Psoas muscle (tissue), 8 donors: ENCODE measurements around the gene LTN1. TPM values are rescaled to one million over a fixed set of nuclear protein-coding genes. Genes with fewer than 3 reads are reported as not detected.
"Not testable (repeated sequence)": the region's sequence is repeated elsewhere in the genome, so short reads cannot be mapped to it uniquely, and the experiment has no call there.

ENCODE experiments used
- ATAC-seq, 4 donors: fragments of 200-7000 bp; cut with Tn5 transposase; one replicate each; pipeline ENCODE4 v1.9.1; 2020; ENCODE audit warnings: moderate library complexity in 3 of 4, mild to moderate bottlenecking in 2 of 4
- DNase-seq, 2 donors: peaks; one replicate each; pipeline ENCODE4 v3.0.0-alpha.2; 2020
- H3K27ac ChIP-seq: fragments of 200-600 bp; one replicate; pipeline ENCODE4 v1.8.0; 2022
- H3K27me3 ChIP-seq, 3 donors: fragments of 200-600 bp in 1 of 3; one replicate each; pipeline versions ENCODE4 v1.6.1 to v1.8.0; 2013 to 2022; ENCODE audit warnings: low read length in 2 of 3, mild to moderate bottlenecking in 2 of 3, moderate library complexity in 1 of 3; ENCODE audit not compliant: insufficient read depth in 3 of 3
- H3K36me3 ChIP-seq, 2 donors: fragments of 200-600 bp in 1 of 2; one replicate each; pipeline versions ENCODE4 v1.6.1 to v1.8.0; 2013 to 2022; ENCODE audit warnings: low read depth in 1 of 2, mild to moderate bottlenecking in 1 of 2, moderate library complexity in 1 of 2; ENCODE audit not compliant: insufficient read depth in 1 of 2
- H3K4me1 ChIP-seq: fragments of 200-600 bp; one replicate; pipeline ENCODE4 v1.8.0; 2022
- H3K4me3 ChIP-seq: fragments of 200-600 bp; one replicate; pipeline ENCODE4 v1.8.0; 2022; ENCODE audit warnings: mild to moderate bottlenecking
- H3K9me3 ChIP-seq: fragments of 200-600 bp; one replicate; pipeline ENCODE4 v1.8.0; 2022
- CTCF ChIP-seq: fragments of 200-600 bp; IDR thresholded peaks from one replicate; pipeline ENCODE4 v1.8.0; 2022; ENCODE audit warnings: antibody characterized with exemption
- WGBS, 3 donors: extraction: QIAGEN DNeasy Blood & Tissue Kit; methylation state at CpG; one replicate each; pipeline versions ENCODE4 v1.1.6 to v1.1.7; 2013; 5-methylcytosine and 5-hydroxymethylcytosine counted together
- intact Hi-C, 2 donors: fragments of 100-400 bp; cut with DNase I; formaldehyde crosslinking; loops; one replicate each; pipeline versions ENCODE4 v1.11.0 to v1.14.2; 2022
- polyA plus RNA-seq, 3 donors: library from polyadenylated mRNA; stranded (reverse); fragments of 200-250 nt; gene quantifications; one replicate each; pipeline ENCODE4 v1.2.3, GENCODE V29; 2013
- total RNA-seq, 4 donors: library from RNA; stranded (reverse); fragmentation: NEBNext Ultra II Directional in 2 of 4; extraction: Animal tissue kit (Norgen Biotek cat#: 25700) in 2 of 4; gene quantifications; one replicate each; pipeline versions ENCODE4 v1.2.1 to v1.2.4, GENCODE V29; 2021 to 2023
- donor health status: healthy with polysubstance abuse.
- donor health status: DM: no; HTN: no; CAD: no; lungs with moderate emphysema.
- donor health status: Bipolar disorder and iron deficiency.
- donor health status: healthy.
- donor health status: DM: yes; HTN: yes; CAD: no.
- donor health status: DM: no; HTN: no; CAD: no.
- donor health status: DM: no; HTN: no; CAD: no.
- donor health status: DM: yes; HTN: yes; CAD: no.

Gene LTN1
- total and polyA plus RNA-seq, 7 donors: 5.7 to 22.2 (median 17.8) TPM

GRCh38 chr21:28938726-28939125 is 54.0 kb downstream of the LTN1 start:
- no peaks in the 10 kb centered on the region for H3K9me3 ChIP-seq
- H3K27ac ChIP-seq: no peak overlapping the region
- peaks cover 15 to 99% of the 10 kb centered on the region in 2 donors for H3K36me3 ChIP-seq
- WGBS, 3 donors: 74 to 87% (median 86%) methylated on average over 2 of the region's 2 CpGs
- TF ChIP-seq CTCF: no peak
- no peak for ATAC-seq
- intact Hi-C loops: no loop called here
- no peaks in the 10 kb centered on the region for H3K4me1 ChIP-seq
- H3K4me3 ChIP-seq: no peak overlapping the region
- H3K27me3 ChIP-seq: no peaks in the 10 kb centered on the region
- no peak for DNase-seq

DNA sequence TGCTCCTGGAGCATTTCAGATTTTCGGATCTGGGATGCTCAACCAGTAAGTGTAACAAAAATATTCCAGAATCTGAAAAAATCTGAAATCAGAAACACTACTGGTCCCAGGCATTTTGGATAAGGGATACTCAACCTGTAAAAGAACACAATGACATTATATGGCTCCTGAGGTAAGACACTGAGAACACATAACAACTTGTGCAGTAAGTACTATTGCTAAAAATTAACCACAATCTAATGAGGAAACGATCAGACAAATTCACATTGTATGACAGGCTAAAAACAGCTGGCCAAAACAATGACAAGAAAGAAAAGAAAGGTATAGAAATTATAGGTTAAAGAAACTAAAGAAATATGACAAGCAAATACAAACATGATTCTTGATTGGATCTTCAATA is 54.9 kb downstream of the LTN1 start:
- ATAC-seq: no peak
- H3K36me3 ChIP-seq: peaks cover 15 to 96% of the 10 kb centered on the region in 2 donors
- intact Hi-C loops: no loop called here

GRCh38 chr21:28936721-28937120 is 56.0 kb downstream of the LTN1 start:
- Histone ChIP-seq H3K27ac (no peak overlapping the region), H3K4me1 (no peaks in the 10 kb centered on the region), H3K4me3 (no peak overlapping the region), H3K27me3 (no peaks in the 10 kb centered on the region), H3K9me3 (no peaks in the 10 kb centered on the region), H3K36me3 (peaks cover 15 to 95% of the 10 kb centered on the region in 2 donors)
- no peak for DNase-seq
- 86 to 91% (median 90%) methylated on average over 2 of the region's 2 CpGs for WGBS, 3 donors
- intact Hi-C loops: no loop called here
- no peak for TF ChIP-seq CTCF
- ATAC-seq: no peak

More for the DNA sequence above, 54.9 kb downstream of the LTN1 start:
- H3K4me1 ChIP-seq: no peaks in the 10 kb centered on the region
- no peak overlapping the region for H3K27ac ChIP-seq
- TF ChIP-seq CTCF: no peak
- H3K9me3 ChIP-seq: no peaks in the 10 kb centered on the region
- 81 to 91% (median 89%) methylated on average over 2 of the region's 2 CpGs for WGBS, 3 donors
- H3K27me3 ChIP-seq: no peaks in the 10 kb centered on the region
- no peak overlapping the region for H3K4me3 ChIP-seq
- no peak for DNase-seq

- Histone ChIP-seq H3K27me3 (no peaks in the 10 kb centered on the region), H3K9me3 (no peaks in the 10 kb centered on the region), H3K36me3 (peaks cover 15 to 95% of the 10 kb centered on the region in 2 donors), H3K27ac (no peak overlapping the region), H3K4me1 (no peaks in the 10 kb centered on the region), H3K4me3 (no peak overlapping the region)
- DNase-seq (no peak), ATAC-seq (no peak)
- WGBS, 3 donors: 85 to 97% (median 93%) methylated on average over 1 of the region's 1 CpG
- intact Hi-C loops: no loop called here
- TF ChIP-seq CTCF: no peak
Observed at GRCh38 chr21:28936036-28936435, 56.6 kb downstream of the LTN1 start.

DNA sequence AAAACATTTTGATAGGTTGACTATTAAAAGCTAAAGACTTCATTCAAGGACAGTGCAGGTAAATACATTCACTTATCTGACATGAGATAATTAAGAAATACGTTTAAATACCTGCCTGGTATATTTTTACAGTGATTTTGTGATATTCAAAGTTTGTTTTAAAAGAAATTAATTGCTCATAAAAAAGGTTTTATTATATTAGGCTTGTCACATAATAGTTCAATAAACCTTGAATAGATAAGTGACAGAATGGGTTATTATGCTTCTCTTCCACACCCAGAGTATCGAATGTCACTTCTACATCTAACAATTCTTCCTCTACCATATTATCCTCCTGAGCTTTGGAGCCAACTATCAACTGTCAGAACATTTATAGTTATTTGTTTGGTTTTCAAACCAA is 60.0 kb downstream of the LTN1 start:
- Histone ChIP-seq H3K4me1 (no peaks in the 10 kb centered on the region), H3K27me3 (no peaks in the 10 kb centered on the region), H3K4me3 (no peak overlapping the region), H3K9me3 (no peaks in the 10 kb centered on the region), H3K27ac (no peak overlapping the region), H3K36me3 (peaks cover 15 to 86% of the 10 kb centered on the region in 2 donors)
- TF ChIP-seq CTCF: no peak
- DNase-seq (no peak), ATAC-seq (no peak)
- WGBS, 3 donors: 96% methylated on average over 2 of the region's 2 CpGs
- intact Hi-C loops: no loop called here

- H3K4me1 ChIP-seq, H3K4me3 ChIP-seq, H3K27ac ChIP-seq, H3K9me3 ChIP-seq, ATAC-seq, intact Hi-C loops, H3K27me3 ChIP-seq, DNase-seq: not testable (repeated sequence)
- H3K36me3 ChIP-seq: peaks cover 14 to 80% of the 10 kb centered on the region in 2 donors
- 86 to 94% (median 92%) methylated on average over 6 of the region's 6 CpGs for WGBS, 3 donors
Observed at GRCh38 chr21:28931708-28932372, 60.8 kb downstream of the LTN1 start.
